CD4-positive, alpha-beta T cell treated with Interleukin-15 for 4 hours (primary cell): Measurements from ENCODE around the gene GNPTG.
"Not testable (repeated sequence)": the region's sequence is repeated elsewhere in the genome, so short reads cannot be mapped to it uniquely, and the experiment has no call there.

Experiments used
- DNase-seq: peaks from one replicate; pipeline ENCODE4 v3.0.0-alpha.2; 2020; ENCODE audit warnings: low spot score

Gene GNPTG

DNA sequence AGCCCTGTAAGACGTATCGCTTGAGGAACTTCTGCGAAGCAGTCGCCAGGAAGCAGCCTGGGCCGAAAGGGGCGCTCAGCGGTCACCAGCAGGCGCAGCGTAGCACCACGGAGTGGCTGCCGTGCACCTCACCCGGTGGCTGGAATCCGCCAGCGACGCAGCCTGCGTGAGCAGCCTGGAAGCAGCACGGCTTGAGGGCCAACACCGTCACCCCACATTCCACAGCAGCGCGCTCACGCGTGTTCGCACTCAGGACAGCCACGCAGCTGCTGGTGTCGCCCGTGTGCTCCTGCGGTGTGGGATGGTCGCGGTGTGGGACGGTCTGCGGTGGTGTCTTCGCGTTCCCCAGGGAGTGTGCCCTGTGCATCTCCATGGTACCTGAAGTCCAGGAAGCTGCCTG is 32.7 kb upstream of the GNPTG start:
- DNase-seq, result no peak

- no peak for DNase-seq
These were observed 31.6 kb upstream of the GNPTG start for GRCh38 chr16:1320097-1320496.

- no peak for DNase-seq
These were observed 31.0 kb upstream of the GNPTG start for GRCh38 chr16:1320658-1321240.

DNA sequence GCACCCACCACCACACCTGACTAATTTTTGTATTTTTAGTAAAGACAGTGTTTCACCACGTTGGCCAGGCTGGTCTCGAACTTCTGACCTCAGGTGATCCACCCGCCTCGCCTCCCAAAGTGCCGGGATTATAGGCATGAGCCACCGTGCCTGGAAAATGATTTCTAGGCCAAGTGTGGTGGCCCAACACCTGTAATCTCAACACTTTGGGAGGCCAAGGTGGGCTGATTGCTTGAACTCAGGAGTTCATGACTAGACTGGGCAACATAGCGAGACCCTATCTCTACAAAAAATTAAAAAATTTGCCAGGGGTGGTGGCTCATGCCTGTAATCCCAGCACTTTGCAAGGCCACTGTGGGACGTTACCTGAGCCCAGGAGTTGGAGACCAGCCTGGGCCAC is 29.3 kb upstream of the GNPTG start:
- DNase-seq, result no peak

- DNase-seq, result no peak
These were observed 28.2 kb upstream of the GNPTG start for GRCh38 chr16:1323296-1324239.

- DNase-seq, result no peak
These were observed 27.4 kb upstream of the GNPTG start for GRCh38 chr16:1324286-1324826.

- DNase-seq, result no peak
These were observed 26.5 kb upstream of the GNPTG start for GRCh38 chr16:1325261-1325660.

DNA sequence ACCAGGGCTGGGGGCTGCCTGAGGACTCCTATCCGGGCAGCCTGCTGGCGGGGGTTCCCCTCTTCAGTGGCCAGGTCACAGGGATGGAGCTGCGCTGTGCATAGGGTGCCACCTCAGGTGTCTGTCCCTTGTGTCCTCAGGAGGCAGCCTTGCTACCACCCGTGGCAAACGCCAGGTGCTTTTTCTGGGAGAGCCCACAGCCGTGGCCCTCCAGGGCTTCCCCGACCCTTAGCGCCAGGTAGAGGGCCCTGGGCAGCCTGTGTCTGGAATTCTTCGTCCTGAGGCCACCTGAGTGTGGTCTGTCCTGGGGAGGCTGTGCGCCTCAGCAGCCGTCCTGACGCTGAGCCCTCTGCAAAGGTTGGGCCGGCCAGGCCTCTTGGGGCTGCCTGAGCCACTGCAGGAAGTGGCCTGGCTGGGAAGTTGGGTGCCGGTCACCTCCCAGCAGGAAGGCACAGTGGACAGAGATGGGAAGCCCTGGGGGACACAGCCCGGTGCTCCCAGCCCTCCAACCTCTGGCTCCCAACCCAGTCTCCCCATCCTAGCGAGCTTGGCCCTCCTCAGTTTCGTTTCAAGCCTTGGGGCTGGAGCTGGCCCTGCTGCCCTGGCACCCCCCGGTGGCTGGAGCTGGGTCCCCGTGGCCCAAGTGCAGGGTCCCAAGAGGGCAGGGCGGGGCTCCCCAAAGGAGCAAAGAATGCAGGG is 25.9 kb upstream of the GNPTG start:
- no peak for DNase-seq

- no peak for DNase-seq
These were observed 25.3 kb upstream of the GNPTG start for GRCh38 chr16:1326391-1326790.

- no peak for DNase-seq
These were observed 24.6 kb upstream of the GNPTG start for GRCh38 chr16:1326946-1327618.

GRCh38 chr16:1327619-1327947 is 24.1 kb upstream of the GNPTG start:
- DNase-seq, result no peak

DNA sequence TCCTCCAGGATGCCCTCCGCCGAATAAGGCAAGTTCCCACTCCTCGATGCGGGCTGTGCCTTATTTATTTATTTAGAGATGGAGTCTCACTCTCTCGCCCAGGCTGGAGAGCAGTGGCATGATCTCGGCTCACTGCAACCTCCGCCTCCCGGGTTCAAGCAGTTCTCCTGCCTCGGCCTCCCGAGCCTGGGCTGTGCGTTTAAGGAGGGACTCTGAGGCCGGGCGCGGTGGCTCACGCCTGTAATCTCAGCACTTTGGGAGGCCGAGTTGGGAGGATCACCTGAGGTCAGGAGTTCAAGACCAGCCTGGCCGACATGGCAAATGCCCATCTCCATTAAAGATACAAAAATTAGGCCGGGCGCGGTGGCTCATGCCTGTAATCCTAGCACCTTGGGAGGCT is 23.6 kb upstream of the GNPTG start:
- DNase-seq, result not testable (repeated sequence)

DNA sequence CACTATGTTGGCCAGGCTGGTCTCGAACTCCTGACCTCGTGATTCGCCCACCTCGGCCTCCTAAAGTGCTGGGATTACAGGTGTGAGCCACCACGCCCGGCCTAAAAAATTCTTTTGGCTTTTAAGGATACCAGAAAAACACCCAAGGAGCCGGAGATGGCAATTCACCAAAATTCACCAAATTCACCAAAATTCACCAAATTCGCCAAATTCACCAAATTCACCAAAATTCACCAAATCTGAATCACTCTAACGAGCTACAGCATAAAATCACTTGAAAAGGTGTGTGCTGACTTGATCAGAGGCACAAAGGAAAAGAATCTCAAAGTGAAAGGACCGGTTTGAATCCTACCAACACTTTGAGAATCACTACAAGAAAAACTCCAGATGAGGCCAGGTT is 22.8 kb upstream of the GNPTG start:
- not testable (repeated sequence) for DNase-seq

GRCh38 chr16:1330260-1330914 is 21.3 kb upstream of the GNPTG start:
- no peak for DNase-seq

DNA sequence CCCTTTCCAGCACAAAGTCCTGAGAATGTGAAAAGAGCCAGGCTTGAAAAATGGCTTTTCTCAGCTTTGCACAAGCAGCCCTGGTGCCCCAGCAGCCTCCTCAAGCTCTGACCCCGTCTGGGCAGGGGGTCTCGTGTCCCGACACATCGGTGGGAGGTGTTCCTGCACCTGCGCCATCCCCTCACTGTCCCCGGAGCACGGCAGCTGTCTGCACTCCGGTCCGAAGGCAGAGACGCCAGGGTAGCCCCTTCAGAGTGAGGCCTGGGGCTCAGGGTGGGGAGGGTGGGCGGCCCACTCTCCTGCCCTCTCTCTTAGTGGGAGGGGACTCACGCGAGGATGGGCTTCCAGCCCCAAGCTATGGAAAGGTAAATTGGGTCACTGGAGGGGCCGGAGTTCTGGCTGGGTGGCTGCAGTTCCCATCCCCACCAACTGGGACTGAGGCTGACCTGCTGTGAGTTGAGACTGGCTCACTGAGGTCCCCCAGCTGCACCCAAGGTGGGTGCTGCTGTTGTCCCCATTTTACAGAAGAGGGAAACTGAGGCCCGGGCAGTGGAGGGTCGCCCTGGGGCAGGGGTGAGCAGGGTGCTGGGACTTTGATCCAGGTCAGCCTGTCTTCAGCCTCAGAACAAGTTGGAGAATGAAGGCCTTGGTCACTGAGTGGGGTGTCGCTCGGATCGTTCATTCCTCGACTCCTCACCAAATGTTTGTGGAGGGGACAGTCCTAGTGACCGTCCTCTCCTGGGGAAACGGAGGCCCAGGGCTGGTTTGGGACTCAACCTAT is 20.6 kb upstream of the GNPTG start:
- DNase-seq, result no peak

DNA sequence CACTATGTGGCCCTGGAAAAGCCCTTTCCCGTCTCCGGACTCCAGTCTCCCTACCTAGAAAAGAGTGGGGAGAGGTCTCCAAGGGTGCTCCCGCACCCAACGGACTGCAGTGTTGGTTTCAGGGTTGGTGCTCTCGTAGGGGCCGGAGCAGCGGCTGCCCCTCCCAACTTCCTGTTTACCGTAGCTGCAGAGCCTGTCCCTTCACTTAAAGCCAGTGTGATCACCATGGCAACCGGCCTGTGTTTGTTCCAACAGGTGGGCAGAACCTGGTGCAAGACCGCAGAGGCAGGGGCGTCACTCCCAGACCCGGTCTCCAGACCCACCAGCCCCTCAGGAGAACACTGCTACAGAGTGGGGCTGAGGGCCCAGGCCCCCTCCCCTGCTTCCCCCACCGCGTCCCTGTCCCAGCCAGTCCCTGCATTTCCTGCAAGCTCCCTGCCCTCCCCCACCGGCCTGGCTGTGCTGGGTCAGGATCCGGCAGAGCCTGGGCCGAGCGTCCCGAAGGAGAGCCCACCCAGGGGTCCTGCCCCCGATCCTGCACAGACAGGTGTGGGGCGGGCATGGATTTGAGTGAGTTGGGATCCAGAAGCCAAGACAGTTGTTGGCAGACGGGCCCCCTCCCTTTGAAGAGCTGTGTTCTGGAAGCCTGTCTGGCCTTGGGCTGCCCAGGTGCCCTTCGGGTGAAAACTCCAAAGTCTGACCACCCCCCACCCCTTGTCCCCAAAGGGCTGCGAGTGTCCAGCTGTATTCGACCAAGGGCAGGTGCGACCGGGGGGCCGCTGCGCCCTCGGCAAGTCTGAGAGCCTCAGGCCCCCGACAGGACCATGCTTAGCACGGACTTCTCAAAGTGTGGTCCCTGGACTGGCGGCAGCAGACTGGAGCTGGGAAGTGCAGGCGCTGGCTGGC is 19.8 kb upstream of the GNPTG start:
- peak; percentile 67 for DNase-seq

GRCh38 chr16:1332618-1333148 is 19.0 kb upstream of the GNPTG start:
- DNase-seq, result no peak

- no peak for DNase-seq
These were observed 18.4 kb upstream of the GNPTG start, which contains the start of gene BAIAP3 for GRCh38 chr16:1333149-1333812. Gene BAIAP3, plus strand, starts transcription at chr16:1333645. Its CDS starts 4,905 bp downstream, at chr16:1338550.
